HCT116 (cell line): ENCODE results near the gene HIPK2.

Experiments used
- CEBPB ChIP-seq: IDR thresholded peaks from 2 replicates; pipeline ENCODE4 v1.6.1; 2012; ENCODE audit warnings: low read depth
- JUND ChIP-seq: IDR thresholded peaks from 2 replicates; pipeline ENCODE4 v1.6.1; 2012
- POLR2A ChIP-seq: IDR thresholded peaks from 2 replicates; pipeline ENCODE4 v1.7.0; 2011; ENCODE audit warnings: borderline replicate concordance; ENCODE audit not compliant: insufficient read depth, insufficient read length; ENCODE audit errors: extremely low read depth
- POLR2AphosphoS5 ChIP-seq: IDR thresholded peaks from 2 replicates; pipeline ENCODE4 v1.6.1; 2011; ENCODE audit warnings: mild to moderate bottlenecking, low read depth, low read length, moderate library complexity
- SIN3A ChIP-seq: IDR thresholded peaks from 2 replicates; pipeline ENCODE4 v1.6.1; 2012; ENCODE audit warnings: low read depth
- TF ChIP-seq, protein P1 (sequence below): IDR thresholded peaks from 2 replicates; pipeline ENCODE4 v1.6.1; 2012

DNA sequence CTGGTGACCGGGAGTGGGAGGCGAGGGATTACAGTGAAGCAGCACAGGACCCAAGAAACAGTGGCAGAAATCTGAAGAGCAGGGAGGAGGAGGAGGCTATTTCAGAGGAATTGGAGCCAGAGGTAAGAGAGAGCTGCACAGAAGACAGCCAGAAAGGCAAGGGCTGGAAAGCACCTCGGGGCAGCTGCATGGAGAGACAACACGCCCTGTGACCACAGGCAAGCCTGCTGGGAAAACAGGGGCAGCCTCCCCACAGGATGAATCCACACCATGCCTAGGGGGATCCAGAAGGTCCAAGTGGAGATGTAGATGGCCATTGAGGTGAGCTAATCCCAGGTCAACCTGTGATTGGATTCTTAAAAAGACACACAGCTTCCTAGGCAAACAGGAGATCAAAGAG lies 135.5 kb downstream of the HIPK2 start:
- no peak for TF ChIP-seq CEBPB
- no peak for TF ChIP-seq JUND
- no peak for TF ChIP-seq POLR2A
- TF ChIP-seq, protein P1, sequence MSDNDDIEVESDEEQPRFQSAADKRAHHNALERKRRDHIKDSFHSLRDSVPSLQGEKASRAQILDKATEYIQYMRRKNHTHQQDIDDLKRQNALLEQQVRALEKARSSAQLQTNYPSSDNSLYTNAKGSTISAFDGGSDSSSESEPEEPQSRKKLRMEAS, result no peak
- no peak for TF ChIP-seq SIN3A
- TF ChIP-seq POLR2AphosphoS5, result no peak
